Left lobe of liver (tissue), 2 donors: Measurements from ENCODE around the gene GPC5. TPM values are rescaled to one million over a fixed set of nuclear protein-coding genes. Genes with fewer than 3 reads are reported as not detected.
"Not testable (repeated sequence)": the region's sequence is repeated elsewhere in the genome, so short reads cannot be mapped to it uniquely, and the experiment has no call there.

Experiments used
- ATAC-seq: fragments of 200-7000 bp; cut with Tn5 transposase; one replicate; pipeline ENCODE4 v1.9.1; 2020; ENCODE audit warnings: mild to moderate bottlenecking, moderate library complexity
- DNase-seq: peaks from one replicate; pipeline ENCODE4 v3.0.0-alpha.2; 2020; ENCODE audit warnings: low spot score
- total RNA-seq: library from RNA; stranded (reverse); gene quantifications from one replicate; pipeline ENCODE4 v1.2.1, GENCODE V29; 2021
- donor health status: DM: no; HTN: no; CAD: no; lungs with moderate emphysema.
- donor health status: DM: no; HTN: yes; CAD: no.

GPC5 gene
- total RNA-seq, 1 donor from 2014 or later, result 0.65 TPM

GRCh38 chr13:92224052-92224821 is 825.8 kb downstream of the GPC5 start:
- ATAC-seq (no peak), DNase-seq (no peak)

DNA sequence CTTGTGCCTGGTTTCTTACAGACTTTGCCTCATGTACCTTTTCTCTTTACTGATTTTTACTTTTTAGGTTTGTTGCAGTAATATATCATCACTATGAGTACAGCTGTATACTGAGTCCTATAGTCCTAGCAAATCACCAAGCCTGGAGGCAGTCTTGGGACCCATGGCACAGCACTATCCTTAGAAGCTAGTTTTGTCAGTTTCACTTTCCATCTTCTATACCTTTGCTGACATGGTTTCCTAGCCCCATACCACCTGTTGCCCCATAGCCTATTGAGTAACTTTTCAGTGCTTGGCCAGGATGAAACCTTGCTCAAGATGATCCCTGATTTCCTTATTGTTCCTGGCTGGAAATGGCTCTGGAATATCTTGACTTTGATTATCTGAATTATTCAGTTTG is 826.4 kb downstream of the GPC5 start:
- DNase-seq, result no peak
- no peak for ATAC-seq

DNA sequence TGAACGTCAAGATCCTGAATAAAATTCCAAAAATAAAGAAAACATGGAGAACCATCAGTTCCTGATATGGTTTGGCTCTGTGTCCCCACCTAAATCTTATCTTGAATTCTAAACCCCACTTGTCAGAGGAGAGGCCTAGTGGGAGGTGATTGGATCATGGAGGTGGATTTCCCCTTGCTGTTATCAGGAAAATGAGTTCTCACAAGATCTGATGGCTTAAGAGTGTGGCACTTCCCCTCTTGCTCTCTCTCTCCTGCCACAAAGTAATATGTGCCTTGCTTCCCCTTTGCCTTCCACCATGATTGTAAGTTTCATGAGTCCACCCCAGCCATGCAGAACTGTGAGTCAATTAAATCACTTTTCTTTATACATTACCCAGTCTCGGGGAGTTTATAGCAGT is 827.4 kb downstream of the GPC5 start:
- DNase-seq (no peak), ATAC-seq (no peak)

- no peak for ATAC-seq
- no peak for DNase-seq
Observed at GRCh38 chr13:92232871-92233270, 834.5 kb downstream of the GPC5 start.

GRCh38 chr13:92251671-92252210 is 853.3 kb downstream of the GPC5 start:
- ATAC-seq, result no peak
- no peak for DNase-seq

GRCh38 chr13:92255526-92255925 is 857.1 kb downstream of the GPC5 start:
- ATAC-seq, result no peak
- DNase-seq, result no peak

GRCh38 chr13:92256211-92256610 is 857.8 kb downstream of the GPC5 start:
- DNase-seq (no peak), ATAC-seq (no peak)

GRCh38 chr13:92259046-92259445 is 860.6 kb downstream of the GPC5 start:
- DNase-seq (no peak), ATAC-seq (no peak)

DNA sequence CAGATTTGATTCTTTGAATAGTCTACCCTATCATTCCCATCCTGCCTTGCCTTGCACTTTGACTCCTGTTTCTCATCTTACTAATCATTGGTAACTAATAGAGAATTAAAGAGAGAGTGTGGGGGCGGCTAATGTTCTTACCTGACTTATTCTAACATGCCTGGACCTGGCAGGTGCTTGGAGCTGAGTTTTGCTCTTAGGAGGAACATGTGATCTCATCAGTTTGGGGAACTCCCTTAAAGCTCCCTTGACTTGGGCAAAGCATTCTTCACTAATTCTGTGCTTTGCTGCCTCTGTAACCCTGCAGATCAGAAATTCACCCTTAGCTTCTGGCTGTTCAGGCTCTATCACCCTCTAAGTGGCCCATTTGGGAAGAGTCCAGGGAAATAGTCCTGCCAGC is 861.1 kb downstream of the GPC5 start:
- no peak for DNase-seq
- ATAC-seq, result no peak

DNA sequence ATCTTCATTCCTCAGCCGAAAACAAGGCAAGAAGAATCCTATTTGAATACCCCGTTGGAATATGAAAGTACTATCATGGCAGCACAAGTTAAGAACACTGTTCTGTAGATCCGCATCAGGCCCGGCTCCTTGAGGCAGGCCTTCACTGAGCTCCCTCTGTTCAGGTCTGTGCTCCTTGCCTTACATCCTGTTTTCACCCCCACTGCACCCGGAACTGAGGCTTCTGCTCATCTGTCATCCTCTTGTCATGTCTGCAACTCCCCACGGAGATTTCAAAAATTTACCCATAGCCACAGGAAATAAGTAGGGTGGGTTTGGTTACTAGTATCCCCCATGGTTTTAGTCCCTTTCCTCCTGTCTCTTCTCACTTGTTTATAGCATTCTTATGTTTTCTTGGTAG is 861.9 kb downstream of the GPC5 start:
- DNase-seq (no peak), ATAC-seq (no peak)

DNA sequence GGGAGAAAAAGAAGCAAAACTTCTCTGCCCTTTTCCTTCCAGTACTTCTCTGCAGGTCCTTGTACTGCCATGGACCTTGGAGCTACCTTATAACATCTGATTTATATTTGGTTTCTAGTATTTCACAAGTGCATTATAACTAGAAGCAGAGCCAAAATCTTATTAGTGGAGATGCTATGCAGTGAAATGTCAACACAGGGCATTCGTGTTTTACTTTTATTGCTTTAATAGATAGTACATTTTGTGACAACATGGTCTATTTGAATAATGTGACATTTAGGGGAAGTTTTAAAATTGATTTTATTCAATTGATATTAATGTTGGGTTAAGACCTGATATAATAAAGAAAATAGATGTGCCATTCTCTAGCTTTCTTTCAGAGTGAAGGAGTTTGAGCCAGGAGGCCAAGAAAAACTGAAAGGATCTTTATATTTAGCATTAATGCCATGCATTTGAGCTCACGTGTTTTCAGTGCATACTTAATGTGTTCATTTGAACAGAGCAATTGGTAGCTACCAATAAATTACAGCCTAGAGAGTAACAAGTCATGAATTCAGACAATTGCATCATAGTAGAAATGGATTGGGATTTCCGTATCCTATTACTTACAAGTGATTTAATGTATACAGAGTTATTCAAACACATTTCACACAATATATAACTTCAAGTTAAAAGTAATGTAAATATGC is 863.8 kb downstream of the GPC5 start:
- DNase-seq (no peak), ATAC-seq (no peak)

DNA sequence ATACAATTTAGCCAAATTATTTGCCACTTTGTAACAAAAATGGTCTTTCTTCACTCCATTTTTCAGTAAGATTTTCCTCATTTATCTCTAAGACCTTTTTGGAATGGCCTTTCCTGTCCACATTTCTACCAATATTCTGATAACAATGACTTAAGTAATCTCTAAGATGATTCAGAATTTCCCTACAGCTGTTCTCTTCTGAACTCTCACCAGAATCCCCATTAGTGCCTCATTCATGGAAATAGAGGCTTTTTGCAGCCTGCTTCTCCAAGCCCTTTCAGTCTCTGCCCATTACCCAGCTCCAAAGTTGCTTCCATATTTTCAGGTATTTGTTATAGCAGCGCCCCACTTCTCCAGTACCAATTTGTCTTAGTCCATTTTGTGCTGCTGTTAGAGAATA is 867.0 kb downstream of the GPC5 start:
- DNase-seq (no peak), ATAC-seq (no peak)

DNA sequence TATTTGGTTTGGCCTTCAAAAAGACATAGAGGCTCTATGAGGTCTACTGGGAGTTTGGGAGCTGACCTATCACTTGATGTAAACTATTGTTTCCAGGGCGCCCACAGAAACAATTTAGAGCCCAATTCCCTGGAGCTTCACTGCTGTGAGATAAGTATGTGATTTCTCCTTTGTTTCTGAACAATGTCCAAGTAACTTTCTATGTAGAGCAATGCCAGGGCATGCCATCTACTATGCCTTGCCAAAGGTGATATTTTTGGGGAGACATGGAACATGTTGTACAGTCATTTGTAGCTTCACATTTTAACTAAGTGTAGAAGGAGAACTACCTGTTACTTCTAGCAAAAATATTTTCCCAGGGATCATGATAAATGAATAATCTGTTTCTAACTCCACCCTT is 872.6 kb downstream of the GPC5 start:
- ATAC-seq, result no peak
- no peak for DNase-seq

GRCh38 chr13:92272177-92272576 is 873.8 kb downstream of the GPC5 start:
- DNase-seq, result no peak

DNA sequence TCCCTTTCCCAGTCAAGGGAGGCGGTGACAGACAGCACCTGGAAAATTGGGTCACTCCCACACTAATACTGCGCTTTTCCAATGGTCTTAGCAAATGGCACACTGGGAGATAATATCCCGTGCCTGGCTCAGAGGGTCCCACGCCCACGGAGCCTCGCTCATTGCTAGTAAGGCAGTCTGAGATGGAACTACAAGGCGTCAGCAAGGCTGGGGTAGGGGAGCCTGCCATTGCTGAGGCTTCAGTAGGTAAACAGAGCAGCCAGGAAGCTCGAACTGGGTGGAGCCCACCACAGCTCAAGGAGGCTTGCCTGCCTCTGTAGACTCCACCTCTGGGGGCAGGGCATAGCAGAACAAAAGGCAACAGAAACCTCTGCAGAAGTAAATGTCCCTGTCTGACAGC is 882.6 kb downstream of the GPC5 start:
- ATAC-seq, DNase-seq: not testable (repeated sequence)

More at GRCh38 chr13:92272177-92272576, 873.8 kb downstream of the GPC5 start:
- no peak for ATAC-seq

- ATAC-seq, DNase-seq: not testable (repeated sequence)
Observed at GRCh38 chr13:92290718-92291307, 892.4 kb downstream of the GPC5 start.

GRCh38 chr13:92294533-92294932 is 896.1 kb downstream of the GPC5 start:
- not testable (repeated sequence) for ATAC-seq, DNase-seq

DNA sequence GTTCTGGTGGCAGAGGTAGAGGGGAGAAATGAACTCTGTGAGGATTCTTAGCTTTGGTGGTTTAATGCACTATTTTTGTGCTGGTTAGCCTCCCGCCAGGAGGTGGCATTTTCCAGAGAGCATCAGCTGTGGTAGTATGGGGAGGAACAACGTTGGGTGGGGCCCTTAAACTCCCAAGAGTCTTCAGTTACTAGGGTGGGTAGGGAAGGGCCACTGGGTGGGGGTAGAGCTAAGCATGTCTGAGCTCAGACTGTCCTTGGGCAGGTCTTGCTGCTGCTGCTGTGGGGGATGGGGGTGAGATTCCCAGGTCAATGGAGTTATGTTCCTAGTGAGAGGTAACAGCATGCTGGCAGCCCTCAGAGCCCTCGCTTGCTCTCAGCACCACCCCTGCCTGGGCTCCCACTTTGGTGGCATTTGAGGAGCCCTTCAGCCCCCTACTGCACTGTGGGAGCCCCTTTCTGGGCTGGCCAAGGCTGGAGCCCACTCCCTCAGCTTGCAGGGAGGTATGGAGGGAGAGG is 897.8 kb downstream of the GPC5 start:
- not testable (repeated sequence) for ATAC-seq, DNase-seq

- ATAC-seq, result no peak
Observed at GRCh38 chr13:92297971-92298942, 899.8 kb downstream of the GPC5 start.

DNA sequence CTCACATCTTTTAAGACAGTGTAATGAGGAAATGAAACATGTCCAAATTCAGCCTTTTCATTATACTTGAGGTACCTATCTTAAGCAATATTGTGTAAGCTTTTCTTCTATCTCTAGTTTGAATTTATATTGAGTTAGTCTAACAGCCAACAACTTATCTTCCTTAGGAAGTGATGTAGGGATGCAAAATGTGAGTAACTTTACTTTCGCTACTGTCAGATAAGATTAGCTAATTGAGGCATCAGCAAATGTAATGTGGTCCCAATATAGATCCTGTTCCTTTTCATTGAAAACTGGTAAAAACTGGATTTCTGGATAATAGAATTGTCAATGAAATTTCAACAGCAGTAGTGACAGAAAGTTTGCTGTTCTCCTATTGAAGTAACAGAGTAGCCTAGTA is 902.2 kb downstream of the GPC5 start:
- ATAC-seq, result no peak
- DNase-seq, result no peak

More at GRCh38 chr13:92297971-92298942, 899.8 kb downstream of the GPC5 start:
- no peak for DNase-seq
